ENCODE results near the gene GTPBP1. TPM values are rescaled to one million over a fixed set of nuclear protein-coding genes. Genes with fewer than 3 reads are reported as not detected.

GTPBP1 gene
- total and polyA plus RNA-seq, 2 donors (not counting 1 experiment from before 2014, with no cell fraction given): 77.8 to 174 TPM

DNA sequence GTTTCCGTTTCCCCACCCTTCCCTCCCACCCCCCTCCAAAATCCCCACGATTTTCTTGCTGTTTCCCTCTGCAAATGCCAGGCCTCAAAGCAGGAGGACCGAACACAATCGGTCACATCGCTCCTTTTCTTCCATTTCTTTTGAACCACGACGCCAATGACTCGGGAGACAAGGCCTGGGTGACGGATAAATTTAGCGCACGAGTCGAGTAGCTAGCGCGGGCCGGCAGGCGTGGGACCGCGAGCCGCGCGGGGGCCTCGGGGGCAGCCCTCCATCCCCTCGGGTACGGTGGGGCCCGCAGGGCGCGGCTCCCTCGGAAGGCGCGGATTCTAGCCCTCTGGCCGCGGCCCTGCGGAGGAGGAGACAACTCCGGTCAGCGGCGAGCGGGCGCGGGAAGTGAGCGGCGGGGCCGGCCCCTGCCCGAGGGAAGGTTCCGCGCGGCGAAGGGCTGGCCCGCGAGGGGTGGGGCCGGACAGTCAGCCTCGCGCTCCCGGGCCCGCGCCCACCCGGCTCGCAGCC lies 5.4 kb upstream of the GTPBP1 start:
- Histone ChIP-seq H3K9ac (ENCODE audit: low read length) (peak overlapping the region; percentile 96), H3K4me2 (replicated peaks; ENCODE audit: low read depth, low read length, poor library complexity, severe bottlenecking) (peak overlapping the region; percentile 74), H3K4me3 (ENCODE audit: control extremely low read depth in 1 of 5, extremely low read depth in 1 of 5, insufficient read depth in 1 of 5, low read depth in 2 of 5, low read length in 4 of 5) (peak overlapping the region; percentile 37 to 79 (median 66)), H2AFZ (ENCODE audit: insufficient read depth, low read depth, low read length, poor library complexity, severe bottlenecking) (peak overlapping the region; percentile 25), H4K20me1 (ENCODE audit: control insufficient read depth, insufficient read depth, low read length, poor library complexity, severe bottlenecking) (no peaks in the 10 kb centered on the region), H3K79me2 (ENCODE audit: control insufficient read depth, insufficient read depth, low read length) (peaks cover 33% of the 10 kb centered on the region), H3K9me3 (ENCODE audit: control extremely low read depth in 1 of 3, control insufficient read depth in 2 of 3, insufficient read depth in 1 of 3, low read length in 2 of 3) (no peaks in the 10 kb centered on the region), H3K36me3 (replicated peaks in 1 of 2; ENCODE audit: control extremely low read depth in 1 of 2, control insufficient read depth in 1 of 2, extremely low read depth in 1 of 2, insufficient read depth in 2 of 2, low read length in 1 of 2) (no peaks in the 10 kb centered on the region), H3K27ac (ENCODE audit: low read length in 2 of 2) (peak overlapping the region; percentile 64 to 99), H3K4me1 (ENCODE audit: control insufficient read depth in 2 of 2, insufficient read depth in 2 of 2, low read length in 2 of 2) (peaks cover 32 to 38% of the 10 kb centered on the region in 2 donors), H3K27me3 (replicated peaks in 1 of 4; ENCODE audit: control extremely low read depth in 1 of 4, control insufficient read depth in 3 of 4, insufficient read depth in 4 of 4, low read length in 3 of 4) (no peaks in the 10 kb centered on the region)
- ChIA-PET POLR2A (interaction anchor here (0.6 to 2.0 kb wide), 4 partner anchors 19 to 381 kb away, joined by 3 to 9 read pairs (median 4); partner anchors contain the start of gene TOMM22), CTCF (interaction anchor here (1.0 to 6.7 kb wide), 3 partner anchors 19 to 648 kb away, joined by 3 to 51 read pairs (median 5); partner anchors contain the start of gene TOMM22)
- Mint-ChIP-seq H3K4me1 (peaks cover 65% of the 10 kb centered on the region), H3K27me3 (no peaks in the 10 kb centered on the region), H3K4me3 (peak overlapping the region; percentile 95), H3K9me3 (ENCODE audit: insufficient read depth) (no peaks in the 10 kb centered on the region), H3K27ac (peak overlapping the region; percentile 99)
- TF ChIP-seq, protein P1, sequence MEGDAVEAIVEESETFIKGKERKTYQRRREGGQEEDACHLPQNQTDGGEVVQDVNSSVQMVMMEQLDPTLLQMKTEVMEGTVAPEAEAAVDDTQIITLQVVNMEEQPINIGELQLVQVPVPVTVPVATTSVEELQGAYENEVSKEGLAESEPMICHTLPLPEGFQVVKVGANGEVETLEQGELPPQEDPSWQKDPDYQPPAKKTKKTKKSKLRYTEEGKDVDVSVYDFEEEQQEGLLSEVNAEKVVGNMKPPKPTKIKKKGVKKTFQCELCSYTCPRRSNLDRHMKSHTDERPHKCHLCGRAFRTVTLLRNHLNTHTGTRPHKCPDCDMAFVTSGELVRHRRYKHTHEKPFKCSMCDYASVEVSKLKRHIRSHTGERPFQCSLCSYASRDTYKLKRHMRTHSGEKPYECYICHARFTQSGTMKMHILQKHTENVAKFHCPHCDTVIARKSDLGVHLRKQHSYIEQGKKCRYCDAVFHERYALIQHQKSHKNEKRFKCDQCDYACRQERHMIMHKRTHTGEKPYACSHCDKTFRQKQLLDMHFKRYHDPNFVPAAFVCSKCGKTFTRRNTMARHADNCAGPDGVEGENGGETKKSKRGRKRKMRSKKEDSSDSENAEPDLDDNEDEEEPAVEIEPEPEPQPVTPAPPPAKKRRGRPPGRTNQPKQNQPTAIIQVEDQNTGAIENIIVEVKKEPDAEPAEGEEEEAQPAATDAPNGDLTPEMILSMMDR (IDR thresholded peaks at IDR 0.05): no peak
- no peak for TF ChIP-seq EZH2 (IDR thresholded peaks at IDR 0.05; ENCODE audit: borderline replicate concordance, insufficient read depth, low read depth, low read length, poor library complexity, severe bottlenecking)
- DNase-seq: no peak
- ATAC-seq (ENCODE audit: low read depth): peak; percentile 13
- intact Hi-C loops (cut with micrococcal nuclease): loop anchor here (2.0 to 10.0 kb wide), 3 partner anchors 194 to 516 kb away; partner anchors contain the start of genes CSNK1E, DDX17 and PLA2G6
- WGBS (ENCODE audit: insufficient coverage): under 1% methylated on average over 57 of the region's 57 CpGs
